Caco-2 (cell line): ENCODE data around the gene MYO7B. TPM values are rescaled to one million over a fixed set of nuclear protein-coding genes. Genes with fewer than 3 reads are reported as not detected.

Experiments
- BruUV-seq: library from RNA; stranded (reverse); fragments of 400-500 nt; replicated peaks from 2 replicates; lab custom pipeline; 2021; lab: Mats Ljungman, UMichigan
- CTCF ChIA-PET: fragments of 300-600 bp; sonication (Branson Sonifier 250); formaldehyde crosslinking; loops from one replicate; lab custom pipeline; 2022; ENCODE audit warnings: antibody characterized with exemption; lab: Charles Lee
- POLR2A ChIA-PET: fragments of 300-600 bp; sonication (Branson Sonifier 250); formaldehyde crosslinking; loops from one replicate; lab custom pipeline; 2022; ENCODE audit warnings: antibody characterized with exemption; lab: Charles Lee
- DNase-seq, 2 experiments: peaks; one replicate each; pipeline versions ENCODE4 v3.0.0 to v3.0.0-alpha.2; 2020 to 2022
- H3K27me3 ChIP-seq: replicated peaks from 2 replicates; pipeline ENCODE4 v1.6.0; 2011; ENCODE audit warnings: low read length; ENCODE audit not compliant: control insufficient read depth, insufficient read depth
- H3K36me3 ChIP-seq: 2 replicates; pipeline ENCODE4 v1.5.1; 2011; ENCODE audit warnings: low read length; ENCODE audit not compliant: control insufficient read depth, insufficient read depth
- H3K4me1 ChIP-seq: fragments of 250-450 bp; sonication (Bioruptor Pico); 2 replicates; pipeline ENCODE4 v1.5.1; 2020; ENCODE audit warnings: mild to moderate bottlenecking
- H3K4me3 ChIP-seq: 2 replicates; pipeline ENCODE4 v1.5.1; 2011; ENCODE audit warnings: low read depth, mild to moderate bottlenecking, control low read depth, low read length
- H3K9me3 ChIP-seq: fragments of 250-450 bp; sonication (Bioruptor Pico); 2 replicates; pipeline ENCODE4 v1.5.1; 2020; ENCODE audit warnings: mild to moderate bottlenecking, moderate library complexity
- H3K27ac Mint-ChIP-seq: one replicate; pipeline ENCODE4 v1.8.0; 2022; ENCODE audit warnings: mixed read lengths; ENCODE audit not compliant: unreplicated experiment
- H3K27me3 Mint-ChIP-seq: one replicate; pipeline ENCODE4 v1.8.0; 2022; ENCODE audit warnings: mixed read lengths; ENCODE audit not compliant: insufficient read depth, unreplicated experiment
- H3K36me3 Mint-ChIP-seq: one replicate; pipeline ENCODE4 v1.8.0; 2022; ENCODE audit warnings: mild to moderate bottlenecking, mixed read lengths; ENCODE audit not compliant: insufficient read depth, unreplicated experiment
- H3K4me1 Mint-ChIP-seq: one replicate; pipeline ENCODE4 v1.8.0; 2022; ENCODE audit warnings: low read depth, mixed read lengths; ENCODE audit not compliant: unreplicated experiment
- H3K4me3 Mint-ChIP-seq: one replicate; pipeline ENCODE4 v1.8.0; 2022; ENCODE audit warnings: mild to moderate bottlenecking, moderate library complexity, mixed read lengths; ENCODE audit not compliant: unreplicated experiment
- H3K9me3 Mint-ChIP-seq: one replicate; pipeline ENCODE4 v1.8.0; 2022; ENCODE audit warnings: mixed read lengths; ENCODE audit not compliant: unreplicated experiment
- intact Hi-C: fragments of 100-400 bp; cut with micrococcal nuclease; formaldehyde crosslinking; loops from one replicate; pipeline ENCODE4 v1.10.0; 2022; ENCODE audit not compliant: unreplicated experiment
- total RNA-seq: library from RNA; stranded (reverse); gene quantifications from 2 replicates; pipeline ENCODE4 v1.2.3, GENCODE V29; 2022
- TF ChIP-seq, protein P1 (sequence below), 2 experiments: fragments of 200-600 bp in 1 of 2; IDR thresholded peaks; 1 replicate in 1 of 2; 2 replicates in 1 of 2; pipeline versions ENCODE4 v1.5.1 to v1.8.0; 2011 to 2022; ENCODE audit warnings: antibody characterized with exemption in 1 of 2, control low read depth in 1 of 2, inconsistent platforms in 1 of 2, low read depth in 1 of 2, low read length in 1 of 2, mild to moderate bottlenecking in 1 of 2, moderate library complexity in 1 of 2; ENCODE audit not compliant: insufficient read depth in 1 of 2, severe bottlenecking in 1 of 2, unreplicated experiment in 1 of 2

MYO7B gene
- total RNA-seq, 1 experiment from 2014 or later: 0.27 TPM

DNA sequence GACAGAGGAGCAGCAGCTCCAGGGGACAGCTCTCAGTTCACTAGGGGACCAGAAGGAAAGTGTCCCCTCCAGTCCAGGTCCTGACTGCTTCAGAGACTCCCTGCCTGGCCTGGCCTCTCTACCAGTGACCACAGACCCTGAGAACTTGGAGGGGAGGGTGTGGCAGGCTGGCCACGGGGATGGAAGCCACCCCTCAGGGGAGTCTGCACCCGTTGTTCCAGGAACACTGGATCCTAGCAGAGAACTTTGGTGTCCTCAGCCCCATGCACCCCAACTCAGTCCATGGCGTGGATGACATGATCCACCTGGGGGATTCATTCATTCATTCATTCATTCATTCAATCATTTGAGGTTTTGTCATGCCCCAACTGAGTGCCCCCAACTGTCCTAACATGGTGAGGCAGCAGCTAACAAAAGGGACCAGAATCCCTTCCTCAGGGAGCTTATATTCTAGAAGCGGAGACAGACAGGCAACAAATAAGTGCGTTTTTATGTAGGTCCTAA is 31.9 kb downstream of the MYO7B start:
- POLR2A ChIA-PET: no interaction called here
- no TSS peak for BruUV-seq

DNA sequence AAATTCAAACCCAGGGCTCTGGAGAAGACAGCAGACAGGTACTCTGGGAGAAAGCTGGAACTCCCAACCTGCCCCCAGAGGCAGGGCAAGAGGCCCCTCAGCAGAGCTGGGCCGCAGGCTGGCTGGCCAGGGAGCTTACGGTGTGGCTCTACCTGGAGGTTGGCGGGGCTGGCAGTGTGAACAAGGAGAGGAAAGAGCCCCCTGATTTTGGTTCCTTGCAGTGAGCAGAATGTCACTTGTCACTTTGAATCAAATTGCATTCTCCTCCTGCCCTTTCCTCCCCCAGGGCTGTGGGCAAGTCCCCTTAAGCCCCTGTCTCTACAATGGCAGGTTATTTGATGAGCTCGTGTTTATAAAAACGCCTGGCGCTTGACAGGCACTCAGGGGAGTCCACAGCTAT is 32.6 kb downstream of the MYO7B start:
- Histone ChIP-seq H3K9me3 (no peaks in the 10 kb centered on the region), H3K4me3 (no peak overlapping the region), H3K4me1 (no peaks in the 10 kb centered on the region), H3K36me3 (no peaks in the 10 kb centered on the region), H3K27me3 (no peaks in the 10 kb centered on the region)
- Mint-ChIP-seq H3K9me3 (peaks cover 3% of the 10 kb centered on the region), H3K4me1 (no peaks in the 10 kb centered on the region), H3K27ac (no peak overlapping the region), H3K4me3 (no peak overlapping the region), H3K36me3 (no peaks in the 10 kb centered on the region), H3K27me3 (peaks cover 3% of the 10 kb centered on the region)
- no peak for DNase-seq
- CTCF ChIA-PET: no interaction called here
- intact Hi-C loops: no loop called here
- TF ChIP-seq, protein P1, sequence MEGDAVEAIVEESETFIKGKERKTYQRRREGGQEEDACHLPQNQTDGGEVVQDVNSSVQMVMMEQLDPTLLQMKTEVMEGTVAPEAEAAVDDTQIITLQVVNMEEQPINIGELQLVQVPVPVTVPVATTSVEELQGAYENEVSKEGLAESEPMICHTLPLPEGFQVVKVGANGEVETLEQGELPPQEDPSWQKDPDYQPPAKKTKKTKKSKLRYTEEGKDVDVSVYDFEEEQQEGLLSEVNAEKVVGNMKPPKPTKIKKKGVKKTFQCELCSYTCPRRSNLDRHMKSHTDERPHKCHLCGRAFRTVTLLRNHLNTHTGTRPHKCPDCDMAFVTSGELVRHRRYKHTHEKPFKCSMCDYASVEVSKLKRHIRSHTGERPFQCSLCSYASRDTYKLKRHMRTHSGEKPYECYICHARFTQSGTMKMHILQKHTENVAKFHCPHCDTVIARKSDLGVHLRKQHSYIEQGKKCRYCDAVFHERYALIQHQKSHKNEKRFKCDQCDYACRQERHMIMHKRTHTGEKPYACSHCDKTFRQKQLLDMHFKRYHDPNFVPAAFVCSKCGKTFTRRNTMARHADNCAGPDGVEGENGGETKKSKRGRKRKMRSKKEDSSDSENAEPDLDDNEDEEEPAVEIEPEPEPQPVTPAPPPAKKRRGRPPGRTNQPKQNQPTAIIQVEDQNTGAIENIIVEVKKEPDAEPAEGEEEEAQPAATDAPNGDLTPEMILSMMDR (IDR thresholded peaks at IDR 0.05; ENCODE audit: insufficient read depth in 1 of 2, low read depth in 1 of 2, low read length in 1 of 2, severe bottlenecking in 1 of 2, unreplicated experiment in 1 of 2): no peak
- POLR2A ChIA-PET: no interaction called here
- BruUV-seq: no TSS peak

More for the DNA sequence above, 31.9 kb downstream of the MYO7B start:
- CTCF ChIA-PET: interaction anchor here (1.6 kb wide), 1 partner anchor 24 kb away, joined by 3 read pairs; no protein-coding TSS in a partner anchor
- Mint-ChIP-seq H3K4me1 (no peaks in the 10 kb centered on the region), H3K9me3 (peaks cover 10% of the 10 kb centered on the region), H3K4me3 (no peak overlapping the region), H3K36me3 (no peaks in the 10 kb centered on the region), H3K27ac (no peak overlapping the region), H3K27me3 (peaks cover under 1% of the 10 kb centered on the region)
- DNase-seq: no peak
- TF ChIP-seq, protein P1 (IDR thresholded peaks at IDR 0.05; ENCODE audit: insufficient read depth in 1 of 2, low read depth in 1 of 2, low read length in 1 of 2, severe bottlenecking in 1 of 2, unreplicated experiment in 1 of 2): no peak
- Histone ChIP-seq H3K9me3 (no peaks in the 10 kb centered on the region), H3K4me3 (no peak overlapping the region), H3K36me3 (no peaks in the 10 kb centered on the region), H3K4me1 (no peaks in the 10 kb centered on the region), H3K27me3 (no peaks in the 10 kb centered on the region)
- intact Hi-C loops: no loop called here

GRCh38 chr2:127569666-127570065 is 34.2 kb downstream of the MYO7B start:
- H3K4me3 ChIP-seq: no peak overlapping the region
- H3K27me3 ChIP-seq: no peaks in the 10 kb centered on the region
- H3K4me3 Mint-ChIP-seq: no peak overlapping the region
- POLR2A ChIA-PET: no interaction called here
- DNase-seq: no peak
- H3K4me1 ChIP-seq: no peaks in the 10 kb centered on the region
- no peaks in the 10 kb centered on the region for H3K4me1 Mint-ChIP-seq
- H3K9me3 Mint-ChIP-seq: no peaks in the 10 kb centered on the region
- H3K27me3 Mint-ChIP-seq: peaks cover 3% of the 10 kb centered on the region
- no TSS peak for BruUV-seq
- intact Hi-C loops: no loop called here
- CTCF ChIA-PET: no interaction called here
- H3K9me3 ChIP-seq: no peaks in the 10 kb centered on the region
- no peak overlapping the region for H3K27ac Mint-ChIP-seq
- no peaks in the 10 kb centered on the region for H3K36me3 Mint-ChIP-seq
- no peaks in the 10 kb centered on the region for H3K36me3 ChIP-seq
- TF ChIP-seq, protein P1 (IDR thresholded peaks at IDR 0.05; ENCODE audit: insufficient read depth in 1 of 2, low read depth in 1 of 2, low read length in 1 of 2, severe bottlenecking in 1 of 2, unreplicated experiment in 1 of 2): no peak
